OCI-LY1 (cell line): ENCODE data around the gene FKBP8.

Source experiments
- H2AFZ ChIP-seq: fragments of 200-600 bp; sonication (generic), shearing (Covaris generic); 2 replicates; pipeline ENCODE4 v1.6.0; 2014; ENCODE audit warnings: antibody characterized with exemption, mild to moderate bottlenecking, low read length
- H3F3A ChIP-seq: fragments of 200-600 bp; sonication (generic), shearing (Covaris generic); 2 replicates; pipeline ENCODE4 v1.6.0; 2014; ENCODE audit warnings: mild to moderate bottlenecking, antibody characterized with exemption, low read length, moderate library complexity; ENCODE audit not compliant: insufficient read depth
- H3K27ac ChIP-seq: fragments of 200-600 bp; sonication (generic); 2 replicates; pipeline ENCODE4 v1.5.1; 2014; ENCODE audit warnings: low read length, mixed run types, mild to moderate bottlenecking, low read depth; ENCODE audit not compliant: poor library complexity, severe bottlenecking
- H3K27me3 ChIP-seq: fragments of 200-600 bp; sonication (generic); 2 replicates; pipeline ENCODE4 v1.6.0; 2014; ENCODE audit warnings: antibody characterized with exemption, mild to moderate bottlenecking, low read length, moderate library complexity; ENCODE audit not compliant: insufficient read depth
- H3K36me3 ChIP-seq: fragments of 200-600 bp; sonication (generic); 2 replicates; pipeline ENCODE4 v1.6.1; 2014; ENCODE audit warnings: mild to moderate bottlenecking, antibody characterized with exemption, low read length, moderate library complexity, mixed read lengths; ENCODE audit not compliant: insufficient read depth
- H3K4me1 ChIP-seq: fragments of 200-600 bp; sonication (generic); 2 replicates; pipeline ENCODE4 v1.5.1; 2014; ENCODE audit warnings: mild to moderate bottlenecking, low read length, moderate library complexity; ENCODE audit not compliant: insufficient read depth, severe bottlenecking
- H3K4me2 ChIP-seq: fragments of 200-600 bp; sonication (generic), shearing (Covaris generic); 2 replicates; pipeline ENCODE4 v1.6.1; 2014; ENCODE audit warnings: low read length
- H3K4me3 ChIP-seq: fragments of 200-600 bp; sonication (generic); 2 replicates; pipeline ENCODE4 v1.5.1; 2014; ENCODE audit warnings: low read length, low read depth, mild to moderate bottlenecking, mixed read lengths; ENCODE audit not compliant: poor library complexity, severe bottlenecking
- H3K79me2 ChIP-seq: fragments of 200-600 bp; shearing (Covaris generic); 2 replicates; pipeline ENCODE4 v1.6.1; 2016; ENCODE audit warnings: mixed run types, low read length, mixed read lengths; ENCODE audit not compliant: insufficient read depth
- H3K9ac ChIP-seq: fragments of 200-600 bp; sonication (generic), shearing (Covaris generic); 2 replicates; pipeline ENCODE4 v1.6.1; 2014; ENCODE audit warnings: mild to moderate bottlenecking, low read length, mixed read lengths
- H3K9me2 ChIP-seq: fragments of 200-600 bp; sonication (generic), shearing (Covaris generic); 2 replicates; pipeline ENCODE4 v1.6.1; 2014; ENCODE audit warnings: low read depth, mild to moderate bottlenecking, low read length, mixed read lengths
- H3K9me3 ChIP-seq: fragments of 200-600 bp; shearing (Covaris generic); 2 replicates; pipeline ENCODE4 v1.6.1; 2014; ENCODE audit warnings: low read length, mixed read lengths
- H4K20me1 ChIP-seq: fragments of 200-600 bp; sonication (generic), shearing (Covaris generic); 2 replicates; pipeline ENCODE4 v1.6.0; 2016; ENCODE audit warnings: mild to moderate bottlenecking, low read length; ENCODE audit not compliant: insufficient read depth
- CTCF ChIP-seq: fragments of 200-600 bp; sonication (generic), shearing (Covaris generic); IDR thresholded peaks from 2 replicates; pipeline ENCODE4 v1.5.1; 2017; ENCODE audit warnings: mild to moderate bottlenecking, antibody characterized with exemption, low read length, moderate library complexity, mixed read lengths
- EZH2 ChIP-seq: fragments of 200-600 bp; sonication (generic), shearing (Covaris generic); IDR thresholded peaks from 2 replicates; pipeline ENCODE4 v1.8.0; 2017; ENCODE audit warnings: borderline replicate concordance, mixed run types, mild to moderate bottlenecking, antibody characterized with exemption, low read length, moderate library complexity, mixed read lengths

The FKBP8 gene

GRCh38 chr19:18503337-18503970 lies 39.9 kb downstream of the FKBP8 start:
- Histone ChIP-seq H3K27ac (no peak overlapping the region), H4K20me1 (no peaks in the 10 kb centered on the region), H3K9me3 (no peaks in the 10 kb centered on the region), H3K9ac (no peak overlapping the region), H3F3A (no peaks in the 10 kb centered on the region), H3K4me1 (peaks cover 39% of the 10 kb centered on the region), H3K27me3 (no peaks in the 10 kb centered on the region), H3K79me2 (0 out of 2 replicates have a peak, but pooled peaks cover 2% of the 10 kb centered on the region), H3K36me3 (no peaks in the 10 kb centered on the region), H3K9me2 (no peaks in the 10 kb centered on the region), H3K4me3 (no peak overlapping the region), H3K4me2 (no peak overlapping the region; the same call in 1 of the 2 replicates), H2AFZ (no peak overlapping the region)
- no peak for TF ChIP-seq CTCF
- no peak for TF ChIP-seq EZH2

DNA sequence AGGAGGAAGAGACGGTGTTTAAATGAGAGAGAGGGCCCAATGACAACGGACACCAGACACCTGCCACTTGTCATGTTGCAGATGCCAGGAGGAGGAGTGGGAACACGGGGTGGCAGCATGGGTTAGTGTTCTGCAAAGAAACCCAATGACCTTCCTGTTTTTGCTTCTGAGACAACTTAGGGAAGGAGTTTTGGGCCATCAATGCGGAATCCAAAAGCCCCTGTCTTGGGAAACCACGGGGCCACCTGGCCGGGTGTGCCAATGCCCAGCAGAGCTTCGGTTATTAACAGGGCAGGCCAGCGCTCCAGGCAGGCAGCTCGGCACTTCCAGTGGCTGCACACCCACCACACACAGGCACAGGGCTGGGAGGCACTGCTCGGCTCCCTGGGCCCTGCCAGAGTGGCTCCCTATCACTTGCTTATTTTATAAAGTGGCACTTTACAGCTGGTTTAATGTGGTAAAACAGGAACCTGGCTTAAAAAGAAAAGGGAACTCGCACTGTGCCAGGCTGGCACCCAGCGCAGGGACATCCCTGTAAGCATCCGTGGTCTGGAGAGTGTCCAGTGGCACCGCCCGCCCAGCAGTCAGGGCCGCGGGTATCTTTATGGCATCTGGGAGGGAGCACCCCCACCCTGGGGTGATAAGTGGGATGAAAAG lies 40.6 kb downstream of the FKBP8 start:
- no peaks in the 10 kb centered on the region for H3K9me2 ChIP-seq
- no peaks in the 10 kb centered on the region for H3F3A ChIP-seq
- H3K79me2 ChIP-seq: 0 out of 2 replicates have a peak, but pooled peaks cover 2% of the 10 kb centered on the region
- peaks cover 39% of the 10 kb centered on the region for H3K4me1 ChIP-seq
- H2AFZ ChIP-seq: no peak overlapping the region
- H3K4me3 ChIP-seq: no peak overlapping the region
- H3K9me3 ChIP-seq: no peaks in the 10 kb centered on the region
- H3K4me2 ChIP-seq: no peak overlapping the region; the same call in 1 of the 2 replicates
- no peak overlapping the region for H3K27ac ChIP-seq
- no peak for TF ChIP-seq CTCF
- TF ChIP-seq EZH2: no peak
- no peak overlapping the region for H3K9ac ChIP-seq
- no peaks in the 10 kb centered on the region for H3K27me3 ChIP-seq
- no peaks in the 10 kb centered on the region for H4K20me1 ChIP-seq
- H3K36me3 ChIP-seq: no peaks in the 10 kb centered on the region

DNA sequence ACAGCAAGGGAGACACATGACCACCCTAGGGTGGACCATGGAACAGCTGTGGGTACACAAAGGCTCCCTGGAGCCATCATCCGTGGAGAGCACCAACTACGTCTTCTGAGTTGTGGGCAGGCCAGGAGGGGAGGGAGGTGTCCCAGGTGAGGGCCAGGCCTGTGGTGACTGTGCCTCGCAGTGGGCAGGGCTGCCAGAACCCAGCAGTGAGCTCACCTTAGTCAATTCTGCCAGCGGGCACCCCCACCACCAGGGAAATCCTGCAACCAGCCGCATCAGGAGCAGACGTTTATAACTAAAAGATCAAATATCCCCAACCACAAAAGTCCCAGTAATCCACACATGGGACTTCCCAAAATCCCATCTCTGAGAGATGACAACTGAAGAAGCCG lies 41.1 kb downstream of the FKBP8 start:
- no peak overlapping the region for H2AFZ ChIP-seq
- no peak overlapping the region for H3K4me2 ChIP-seq
- H3F3A ChIP-seq: no peaks in the 10 kb centered on the region
- no peaks in the 10 kb centered on the region for H3K9me3 ChIP-seq
- H3K27me3 ChIP-seq: no peaks in the 10 kb centered on the region
- H4K20me1 ChIP-seq: no peaks in the 10 kb centered on the region
- H3K9me2 ChIP-seq: no peaks in the 10 kb centered on the region
- no peaks in the 10 kb centered on the region for H3K36me3 ChIP-seq
- H3K27ac ChIP-seq: no peak overlapping the region
- H3K4me3 ChIP-seq: no peak overlapping the region
- H3K4me1 ChIP-seq: peaks cover 37% of the 10 kb centered on the region
- 0 out of 2 replicates have a peak, but pooled peaks cover 2% of the 10 kb centered on the region for H3K79me2 ChIP-seq
- no peak overlapping the region for H3K9ac ChIP-seq
- TF ChIP-seq CTCF (no peak), EZH2 (no peak)
